HEK293 (cell line): ENCODE measurements around the gene MRPS18A.

Experiments
- CTCF ChIA-PET: fragments of 350-600 bp; formaldehyde crosslinking; extraction: SDS; loops from one replicate; lab custom pipeline; 2021; ENCODE audit warnings: antibody characterized with exemption; lab: Yijun Ruan, JAX
- POLR2A ChIA-PET: fragments of 300-600 bp; formaldehyde crosslinking; extraction: SDS; loops from one replicate; lab custom pipeline; 2020; ENCODE audit warnings: antibody characterized with exemption, inconsistent platforms; lab: Yijun Ruan, JAX
- H3K27ac ChIP-seq: fragments of 200-500 bp; sonication (Bioruptor generic); 2 replicates; pipeline ENCODE4 v1.5.1; 2014; ENCODE audit warnings: low read depth, low read length, control low read depth, inconsistent platforms; ENCODE audit errors: extremely low read depth
- H3K36me3 ChIP-seq, 2 experiments: fragments of 200-500 bp in 1 of 2; sonication (Bioruptor generic) in 1 of 2; 1 replicate in 1 of 2; 2 replicates in 1 of 2; pipeline ENCODE4 v1.5.1; 2014 to 2017; ENCODE audit warnings: inconsistent platforms in 2 of 2, low read length in 2 of 2; ENCODE audit not compliant: control insufficient read depth in 2 of 2, insufficient read depth in 1 of 2
- H3K4me1 ChIP-seq: fragments of 200-500 bp; sonication (Bioruptor generic); 2 replicates; pipeline ENCODE4 v1.5.1; 2014; ENCODE audit warnings: mild to moderate bottlenecking, low read length, inconsistent platforms; ENCODE audit not compliant: control insufficient read depth, insufficient read depth
- H3K4me3 ChIP-seq: 2 replicates; pipeline ENCODE4 v1.5.1; 2011; ENCODE audit warnings: low read depth, mild to moderate bottlenecking, control low read depth, low read length, moderate library complexity
- H3K9me3 ChIP-seq: fragments of 200-500 bp; sonication (Bioruptor generic); 2 replicates; pipeline ENCODE4 v1.5.1; 2014; ENCODE audit warnings: low read depth, low read length, inconsistent platforms; ENCODE audit not compliant: control insufficient read depth, insufficient read depth
- BCL11A ChIP-seq: fragments of 450-650 bp; formaldehyde crosslinking; IDR thresholded peaks from 2 replicates; pipeline ENCODE4 v1.5.1; 2016; ENCODE audit warnings: low read depth, missing biosample characterization, missing genetic modification characterization
- BCL11B ChIP-seq: fragments of 450-650 bp; formaldehyde crosslinking; IDR thresholded peaks from 2 replicates; pipeline ENCODE4 v1.5.1; 2016; ENCODE audit warnings: low read depth, missing biosample characterization, missing genetic modification characterization
- EGR2 ChIP-seq: fragments of 450-650 bp; formaldehyde crosslinking; IDR thresholded peaks from 2 replicates; pipeline ENCODE4 v1.5.1; 2016; ENCODE audit warnings: low read depth, missing biosample characterization, missing genetic modification characterization
- GLI4 ChIP-seq: fragments of 450-650 bp; formaldehyde crosslinking; IDR thresholded peaks from 2 replicates; pipeline ENCODE4 v1.5.1; 2016; ENCODE audit warnings: missing biosample characterization, missing genetic modification characterization
- OSR2 ChIP-seq: fragments of 450-650 bp; formaldehyde crosslinking; IDR thresholded peaks from 2 replicates; pipeline ENCODE4 v1.5.1; 2016; ENCODE audit warnings: missing biosample characterization, missing genetic modification characterization
- PBX3 ChIP-seq: sonication (generic); formaldehyde crosslinking; IDR thresholded peaks from 2 replicates; pipeline ENCODE4 v1.8.1; 2022; ENCODE audit warnings: mild to moderate bottlenecking, moderate library complexity, missing genetic modification reagents
- PRDM1 ChIP-seq: fragments of 450-650 bp; formaldehyde crosslinking; IDR thresholded peaks from 2 replicates; pipeline ENCODE4; 2016; ENCODE audit warnings: missing biosample characterization, missing genetic modification characterization
- SP7 ChIP-seq: fragments of 450-650 bp; formaldehyde crosslinking; IDR thresholded peaks from 2 replicates; pipeline ENCODE4 v1.5.1; 2016; ENCODE audit warnings: missing biosample characterization, missing genetic modification characterization
- ZBTB6 ChIP-seq: fragments of 450-650 bp; formaldehyde crosslinking; IDR thresholded peaks from 2 replicates; pipeline ENCODE4 v1.5.1; 2017; ENCODE audit warnings: missing biosample characterization, missing genetic modification characterization
- ZFP37 ChIP-seq: fragments of 450-650 bp; formaldehyde crosslinking; IDR thresholded peaks from 2 replicates; pipeline ENCODE4 v1.5.1; 2016; ENCODE audit warnings: missing biosample characterization, missing genetic modification characterization
- ZIC2 ChIP-seq: fragments of 450-650 bp; formaldehyde crosslinking; IDR thresholded peaks from 2 replicates; pipeline ENCODE4 v1.5.1; 2016; ENCODE audit warnings: missing biosample characterization, missing genetic modification characterization
- ZNF114 ChIP-seq: fragments of 450-650 bp; formaldehyde crosslinking; IDR thresholded peaks from 2 replicates; pipeline ENCODE4 v1.5.0; 2017; ENCODE audit warnings: missing biosample characterization, missing genetic modification characterization
- ZNF292 ChIP-seq: fragments of 450-650 bp; formaldehyde crosslinking; IDR thresholded peaks from 2 replicates; pipeline ENCODE4 v1.5.1; 2016; ENCODE audit warnings: low read depth, missing biosample characterization, missing genetic modification characterization, borderline replicate concordance
- ZNF366 ChIP-seq: fragments of 450-650 bp; formaldehyde crosslinking; conservative IDR thresholded peaks from 2 replicates; pipeline ENCODE4 v1.5.1; 2016; ENCODE audit warnings: missing biosample characterization, missing genetic modification characterization
- ZNF394 ChIP-seq: fragments of 450-650 bp; formaldehyde crosslinking; IDR thresholded peaks from 2 replicates; pipeline ENCODE4 v1.5.1; 2016; ENCODE audit warnings: missing biosample characterization, missing genetic modification characterization, mild to moderate bottlenecking, moderate library complexity, borderline replicate concordance
- ZNF426 ChIP-seq: fragments of 450-650 bp; formaldehyde crosslinking; IDR thresholded peaks from 2 replicates; pipeline ENCODE4 v1.5.1; 2017; ENCODE audit warnings: missing biosample characterization, missing genetic modification characterization, mild to moderate bottlenecking, inconsistent platforms, moderate library complexity
- ZNF433 ChIP-seq: fragments of 450-650 bp; formaldehyde crosslinking; IDR thresholded peaks from 2 replicates; pipeline ENCODE4 v1.5.1; 2016; ENCODE audit warnings: missing biosample characterization, missing genetic modification characterization, low read depth
- ZNF488 ChIP-seq: fragments of 450-650 bp; formaldehyde crosslinking; IDR thresholded peaks from 2 replicates; pipeline ENCODE4 v1.5.1; 2016; ENCODE audit warnings: missing biosample characterization, missing genetic modification characterization
- ZNF510 ChIP-seq: fragments of 450-650 bp; formaldehyde crosslinking; IDR thresholded peaks from 2 replicates; pipeline ENCODE4 v1.5.1; 2018; ENCODE audit warnings: mild to moderate bottlenecking, missing genetic modification characterization, missing biosample characterization; ENCODE audit not compliant: insufficient replicate concordance
- ZNF521 ChIP-seq: fragments of 450-650 bp; formaldehyde crosslinking; IDR thresholded peaks from 2 replicates; pipeline ENCODE4 v1.5.1; 2017; ENCODE audit warnings: missing biosample characterization, mild to moderate bottlenecking, missing genetic modification characterization
- ZNF580 ChIP-seq: fragments of 450-650 bp; formaldehyde crosslinking; IDR thresholded peaks from 2 replicates; pipeline ENCODE4 v1.5.1; 2016; ENCODE audit warnings: missing biosample characterization, missing genetic modification characterization
- ZNF585B ChIP-seq: fragments of 450-650 bp; formaldehyde crosslinking; IDR thresholded peaks from 2 replicates; pipeline ENCODE4 v1.5.1; 2016; ENCODE audit warnings: missing biosample characterization, missing genetic modification characterization
- ZNF600 ChIP-seq: fragments of 450-650 bp; formaldehyde crosslinking; IDR thresholded peaks from 2 replicates; pipeline ENCODE4 v1.5.1; 2016; ENCODE audit warnings: missing biosample characterization, missing genetic modification characterization
- ZNF624 ChIP-seq: fragments of 450-650 bp; formaldehyde crosslinking; IDR thresholded peaks from 2 replicates; pipeline ENCODE4 v1.5.1; 2017; ENCODE audit warnings: missing biosample characterization, missing genetic modification characterization
- ZNF658 ChIP-seq: fragments of 450-650 bp; formaldehyde crosslinking; IDR thresholded peaks from 2 replicates; pipeline ENCODE4; 2016; ENCODE audit warnings: missing biosample characterization, missing genetic modification characterization
- ZNF664 ChIP-seq: fragments of 450-650 bp; formaldehyde crosslinking; IDR thresholded peaks from 2 replicates; pipeline ENCODE4 v1.5.1; 2016; ENCODE audit warnings: missing biosample characterization, missing genetic modification characterization
- ZNF677 ChIP-seq: fragments of 450-650 bp; IDR thresholded peaks from 2 replicates; pipeline ENCODE4 v1.5.0; 2018; ENCODE audit warnings: missing biosample characterization, mild to moderate bottlenecking, missing genetic modification characterization, moderate library complexity
- ZNF768 ChIP-seq: fragments of 450-650 bp; formaldehyde crosslinking; IDR thresholded peaks from 2 replicates; pipeline ENCODE4 v1.5.1; 2018; ENCODE audit warnings: missing biosample characterization, mild to moderate bottlenecking, missing genetic modification characterization
- ZSCAN30 ChIP-seq: fragments of 450-650 bp; IDR thresholded peaks from 2 replicates; pipeline ENCODE4 v1.5.1; 2018; ENCODE audit warnings: missing biosample characterization, mild to moderate bottlenecking, missing genetic modification characterization, moderate library complexity
- TF ChIP-seq, protein P1 (sequence below): fragments of 450-650 bp; formaldehyde crosslinking; IDR thresholded peaks from 2 replicates; pipeline ENCODE4 v1.5.1; 2016; ENCODE audit warnings: missing biosample characterization, missing genetic modification characterization

MRPS18A gene

DNA sequence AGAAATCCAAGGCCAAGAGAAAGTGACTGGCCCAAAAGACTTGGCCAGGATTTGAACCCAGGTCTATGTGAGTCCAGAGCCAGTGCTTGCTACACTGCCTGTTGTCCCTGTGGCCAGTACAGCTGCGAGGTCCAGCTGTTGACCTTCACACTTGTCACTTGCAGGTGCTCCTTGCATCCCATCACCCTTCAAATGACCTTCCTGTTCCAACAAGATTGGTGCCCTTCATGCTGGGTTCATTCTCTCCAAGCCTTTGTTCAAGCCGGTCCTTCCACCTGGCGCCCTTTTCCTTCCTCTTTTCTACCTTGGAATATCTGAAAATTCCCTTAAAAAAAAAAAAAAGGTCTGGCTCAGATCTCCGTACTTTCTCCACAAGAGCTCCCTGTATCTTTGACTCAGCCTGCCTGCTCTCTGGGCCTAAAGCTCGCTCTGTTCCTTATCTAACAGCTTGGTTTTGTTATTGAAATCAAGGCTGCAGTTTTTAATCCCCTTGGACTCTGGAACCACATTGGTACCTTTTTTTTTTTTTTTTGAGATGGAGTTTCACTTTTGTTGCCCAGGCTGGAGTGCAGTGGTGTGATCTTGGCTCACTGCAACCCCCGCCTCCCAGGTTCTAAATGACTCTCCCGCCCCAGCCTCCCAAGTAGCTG lies 22.2 kb upstream of the MRPS18A start:
- Histone ChIP-seq H3K4me1 (peaks cover 7% of the 10 kb centered on the region; the same call in 1 of the 2 replicates), H3K9me3 (no peaks in the 10 kb centered on the region), H3K4me3 (no peak overlapping the region), H3K27ac (no peak overlapping the region), H3K36me3 (no peaks in the 10 kb centered on the region)
- CTCF ChIA-PET, result interaction anchor here (0.6 to 2.1 kb wide), 4 partner anchors 15 to 446 kb away, joined by 3 to 11 read pairs (median 4); no protein-coding TSS in a partner anchor
- TF ChIP-seq PRDM1 (tag by site-specific recombination) (peak; percentile 34; the same call in 1 of the 2 replicates), ZIC2 (no peak)
- POLR2A ChIA-PET, result interaction anchor here (0.5 to 0.8 kb wide), 3 partner anchors 22 to 555 kb away, joined by 3 to 5 read pairs (median 4); partner anchors contain the start of gene MRPS18A

GRCh38 chr6:43708860-43709653 lies 21.5 kb upstream of the MRPS18A start:
- peaks cover 9% of the 10 kb centered on the region for H3K4me1 ChIP-seq
- POLR2A ChIA-PET, result interaction anchor here (0.6 to 0.8 kb wide), 3 partner anchors 21 to 556 kb away, joined by 4 to 6 read pairs (median 5); partner anchors contain the start of gene MRPS18A
- CTCF ChIA-PET, result interaction anchor here (0.6 to 2.1 kb wide), 4 partner anchors 16 to 446 kb away, joined by 3 to 11 read pairs (median 4); no protein-coding TSS in a partner anchor
- H3K9me3 ChIP-seq, result no peaks in the 10 kb centered on the region
- no peak overlapping the region for H3K27ac ChIP-seq
- no peak overlapping the region for H3K4me3 ChIP-seq
- no peaks in the 10 kb centered on the region for H3K36me3 ChIP-seq
- TF ChIP-seq ZNF768 (tag by site-specific recombination) (no peak), ZNF600 (tag by site-specific recombination) (no peak), PBX3 (no peak), ZNF488 (no peak), ZSCAN30 (tag by site-specific recombination) (no peak), ZNF585B (tag by site-specific recombination) (no peak), ZNF510 (tag by site-specific recombination) (no peak), BCL11B (tag by site-specific recombination) (no peak), ZNF521 (tag by site-specific recombination) (no peak), GLI4 (tag by site-specific recombination) (no peak), ZNF664 (tag by site-specific recombination) (peak; percentile 86), ZFP37 (tag by site-specific recombination) (no peak), ZNF433 (tag by site-specific recombination) (no peak), ZNF426 (no peak), ZNF366 (tag by site-specific recombination) (no peak), BCL11A (tag by site-specific recombination) (no peak), ZNF658 (tag by site-specific recombination) (no peak), EGR2 (tag by site-specific recombination) (peak; percentile 76), ZNF580 (no peak), ZNF394 (tag by site-specific recombination) (no peak), SP7 (tag by site-specific recombination) (peak; percentile 39; the same call in 1 of the 2 replicates), ZNF677 (tag by site-specific recombination) (no peak), ZNF114 (tag by site-specific recombination) (no peak), ZNF292 (tag by site-specific recombination) (no peak), OSR2 (tag by site-specific recombination) (no peak), ZBTB6 (no peak), ZNF624 (no peak)
- TF ChIP-seq, protein P1, sequence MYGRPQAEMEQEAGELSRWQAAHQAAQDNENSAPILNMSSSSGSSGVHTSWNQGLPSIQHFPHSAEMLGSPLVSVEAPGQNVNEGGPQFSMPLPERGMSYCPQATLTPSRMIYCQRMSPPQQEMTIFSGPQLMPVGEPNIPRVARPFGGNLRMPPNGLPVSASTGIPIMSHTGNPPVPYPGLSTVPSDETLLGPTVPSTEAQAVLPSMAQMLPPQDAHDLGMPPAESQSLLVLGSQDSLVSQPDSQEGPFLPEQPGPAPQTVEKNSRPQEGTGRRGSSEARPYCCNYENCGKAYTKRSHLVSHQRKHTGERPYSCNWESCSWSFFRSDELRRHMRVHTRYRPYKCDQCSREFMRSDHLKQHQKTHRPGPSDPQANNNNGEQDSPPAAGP (tag by site-specific recombination), result peak; percentile 35; the same call in 1 of the 2 replicates
